Measurements from ENCODE around the gene OR8B3.
"Not testable (repeated sequence)": the region's sequence is repeated elsewhere in the genome, so short reads cannot be mapped to it uniquely, and the experiment has no call there.

Gene OR8B3

GRCh38 chr11:124398924-124399323 lies at the start of gene OR8B3:
Gene OR8B3, minus strand, starts transcription at chr11:124399024. Its CDS starts 1,673 bp downstream, at chr11:124397351.
- no peak for DNase-seq (ENCODE audit: low read depth)

- peak; percentile 1 for DNase-seq (ENCODE audit: low read depth)
Observed at GRCh38 chr11:124446916-124447315, 48.1 kb upstream of the OR8B3 start.

GRCh38 chr11:124445646-124446150 lies 46.9 kb upstream of the OR8B3 start, which contains the start of gene OR8B8:
Gene OR8B8, minus strand, starts transcription at chr11:124445696. Its CDS starts 4,611 bp downstream, at chr11:124441085.
- DNase-seq (ENCODE audit: low read depth), result no peak

GRCh38 chr11:124442847-124443246 lies 44.0 kb upstream of the OR8B3 start:
- no peak for DNase-seq (ENCODE audit: low read depth)

GRCh38 chr11:124442442-124442841 lies 43.6 kb upstream of the OR8B3 start:
- DNase-seq (ENCODE audit: low read depth), result no peak

GRCh38 chr11:124441519-124441918 lies 42.7 kb upstream of the OR8B3 start:
- DNase-seq (ENCODE audit: low read depth), result no peak

- no peak for DNase-seq (ENCODE audit: low read depth)
Observed at GRCh38 chr11:124441081-124441480, 42.3 kb upstream of the OR8B3 start.

- DNase-seq (ENCODE audit: low read depth), result no peak
Observed at GRCh38 chr11:124440608-124441007, 41.8 kb upstream of the OR8B3 start.

GRCh38 chr11:124434699-124435098 lies 35.9 kb upstream of the OR8B3 start:
- DNase-seq (ENCODE audit: low read depth), result no peak

GRCh38 chr11:124429599-124429998 lies 30.8 kb upstream of the OR8B3 start:
- DNase-seq (ENCODE audit: low read depth), result no peak

GRCh38 chr11:124424384-124424921 lies 25.6 kb upstream of the OR8B3 start, which contains the start of gene OR8B4:
Gene OR8B4, minus strand, starts transcription at chr11:124424871. Its CDS starts 0 bp downstream, at chr11:124424871.
- no peak for DNase-seq (ENCODE audit: low read depth)

- no peak for DNase-seq (ENCODE audit: low read depth)
Observed at GRCh38 chr11:124421043-124421442, 22.2 kb upstream of the OR8B3 start.

- DNase-seq (ENCODE audit: low read depth), result peak; percentile 41
Observed at GRCh38 chr11:124415356-124415923, 16.6 kb upstream of the OR8B3 start.

GRCh38 chr11:124409906-124410305 lies 11.1 kb upstream of the OR8B3 start:
- no peak for DNase-seq (ENCODE audit: low read depth)

- DNase-seq (ENCODE audit: low read depth), result no peak
Observed at GRCh38 chr11:124405581-124405980, 6.8 kb upstream of the OR8B3 start.

- DNase-seq (ENCODE audit: low read depth), result not testable (repeated sequence)
Observed at GRCh38 chr11:124403186-124403585, 4.4 kb upstream of the OR8B3 start.

- peak; percentile 77 for DNase-seq (ENCODE audit: low read depth)
Observed at GRCh38 chr11:124402326-124402922, 3.6 kb upstream of the OR8B3 start.

GRCh38 chr11:124396847-124397246 lies 2.0 kb downstream of the OR8B3 start:
- DNase-seq (ENCODE audit: low read depth), result not testable (repeated sequence)

GRCh38 chr11:124394408-124394807 lies 4.4 kb downstream of the OR8B3 start:
- peak; percentile 23 for DNase-seq (ENCODE audit: low read depth)

GRCh38 chr11:124384399-124384798 lies 14.4 kb downstream of the OR8B3 start, which contains the start of gene OR8B2:
Gene OR8B2, minus strand, starts transcription at chr11:124384499. Its CDS starts 1,156 bp downstream, at chr11:124383343.
- DNase-seq (ENCODE audit: low read depth), result no peak

- DNase-seq (ENCODE audit: low read depth), result not testable (repeated sequence)
Observed at GRCh38 chr11:124382857-124383256, 16.0 kb downstream of the OR8B3 start.

GRCh38 chr11:124380585-124380984 lies 18.2 kb downstream of the OR8B3 start:
- DNase-seq (ENCODE audit: low read depth), result no peak

- no peak for DNase-seq (ENCODE audit: low read depth)
Observed at GRCh38 chr11:124376280-124376679, 22.5 kb downstream of the OR8B3 start.

Measured in amniotic epithelial cell (primary cell).